Transverse colon (tissue), 4 donors: ENCODE measurements around the gene ZBTB44. TPM values are rescaled to one million over a fixed set of nuclear protein-coding genes. Genes with fewer than 3 reads are reported as not detected.

Source experiments
- DNase-seq: peaks from one replicate; pipeline ENCODE4 v3.0.0-alpha.2; 2019
- H3K27ac ChIP-seq, 4 donors: fragments of 200-600 bp; sonication (generic); 2 replicates each; pipeline ENCODE4 v1.5.1; 2016 to 2018; ENCODE audit warnings: inconsistent platforms in 4 of 4
- H3K27me3 ChIP-seq: fragments of 200-600 bp; sonication (generic); 2 replicates; pipeline ENCODE4 v1.5.1; 2017; ENCODE audit warnings: inconsistent platforms
- H3K36me3 ChIP-seq, 4 donors: fragments of 200-600 bp; sonication (generic); 2 replicates each; pipeline ENCODE4 v1.5.1; 2017 to 2019; ENCODE audit warnings: inconsistent platforms in 4 of 4
- H3K4me1 ChIP-seq, 4 donors: fragments of 200-600 bp; sonication (generic); 2 replicates each; pipeline ENCODE4 v1.5.1; 2017 to 2020; ENCODE audit warnings: inconsistent platforms in 4 of 4
- H3K4me3 ChIP-seq, 4 donors: fragments of 200-600 bp; sonication (generic); 1 replicate in 1 of 4; 2 replicates in 3 of 4; pipeline versions ENCODE4 v1.5.1 to v1.6.1; 2017 to 2019; ENCODE audit warnings: inconsistent platforms in 4 of 4
- H3K9me3 ChIP-seq, 2 donors: fragments of 200-600 bp; sonication (generic); 2 replicates each; pipeline ENCODE4 v1.5.1; 2017 to 2019; ENCODE audit warnings: inconsistent platforms in 2 of 2
- EP300 ChIP-seq: sonication (generic); formaldehyde crosslinking; IDR thresholded peaks from one replicate; pipeline ENCODE4 v1.6.1; 2017; ENCODE audit warnings: antibody characterized with exemption, low read depth
- POLR2A ChIP-seq: fragments of 450-650 bp; IDR thresholded peaks from one replicate; pipeline ENCODE4 v1.6.1; 2016; ENCODE audit warnings: antibody characterized with exemption, mild to moderate bottlenecking, moderate library complexity
- POLR2AphosphoS5 ChIP-seq, 3 donors: sonication (generic); formaldehyde crosslinking; IDR thresholded peaks; one replicate each; pipeline ENCODE4 v1.6.1; 2016; ENCODE audit warnings: antibody characterized with exemption in 3 of 3
- WGBS, 2 donors: methylation state at CpG; one replicate each; pipeline ENCODE4 v1.1.5; 2018; ENCODE audit warnings: low coverage in 1 of 2; 5-methylcytosine and 5-hydroxymethylcytosine counted together
- in situ Hi-C, 4 donors: fragments of 200-750 bp; cut with MboI; loops; one replicate each; pipeline versions ENCODE4 v1.15.0 to v1.15.1; 2017; ENCODE audit warnings: low sequenced_read_pairs in 3 of 4, low pct_ligation_motif_present in 1 of 4, low pct_unique_long_range_greater_than_20kb in 1 of 4
- intact Hi-C: fragments of 100-400 bp; cut with DNase I; formaldehyde crosslinking; loops from one replicate; pipeline ENCODE4 v1.15.1; 2023; ENCODE audit warnings: low total_unique reads
- total RNA-seq, 4 donors: library from RNA; depleted of rRNA; stranded (reverse); fragments of >200 nt; gene quantifications; one replicate each; pipeline ENCODE4 v1.1.0, GENCODE V29; 2016
- TF ChIP-seq, protein P1 (sequence below), 5 experiments: fragments of 200-600 bp in 3 of 5; fragments of 450-650 bp in 2 of 5; sonication (generic) in 3 of 5; IDR thresholded peaks; 1 replicate in 2 of 5; 2 replicates in 3 of 5; pipeline ENCODE4 v1.5.1; 2016 to 2017; ENCODE audit warnings: antibody characterized with exemption in 5 of 5, inconsistent platforms in 3 of 5, mild to moderate bottlenecking in 2 of 5, moderate library complexity in 1 of 5

Gene ZBTB44
- total RNA-seq, 4 donors from 2014 or later, result 29.7 to 64.0 (median 48.6) TPM

DNA sequence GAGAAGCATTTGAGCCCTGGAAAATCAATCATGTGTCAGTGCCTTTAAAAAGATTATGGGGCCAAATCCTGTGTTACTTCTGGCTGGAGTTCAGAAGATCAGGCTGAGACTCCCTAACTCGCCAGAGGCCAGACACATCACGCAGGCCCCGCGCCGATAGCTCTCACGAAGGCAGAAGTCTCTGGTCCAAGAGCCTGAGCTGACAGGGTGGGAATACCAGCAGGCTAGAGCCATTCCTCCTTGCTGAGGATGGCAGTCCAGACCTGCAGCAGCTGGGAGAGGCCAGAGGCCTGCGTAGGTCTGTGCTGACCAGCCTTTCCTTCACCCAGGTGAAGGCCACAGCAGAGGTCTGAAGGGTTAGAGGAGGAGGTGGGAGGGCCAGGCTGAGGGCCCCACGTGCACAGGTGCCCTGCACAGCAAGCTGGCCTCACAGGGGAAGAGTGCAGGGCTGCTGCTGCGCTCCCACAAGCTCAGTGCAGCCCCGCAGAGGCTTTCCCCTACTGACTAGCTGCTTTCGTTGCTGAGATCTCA lies 102.2 kb downstream of the ZBTB44 start:
- in situ Hi-C loops, result loop anchor here (10.0 to 25.0 kb wide), 4 partner anchors 175 to 650 kb away; partner anchors contain the start of gene ADAMTS8 (in 1 of the 4)

DNA sequence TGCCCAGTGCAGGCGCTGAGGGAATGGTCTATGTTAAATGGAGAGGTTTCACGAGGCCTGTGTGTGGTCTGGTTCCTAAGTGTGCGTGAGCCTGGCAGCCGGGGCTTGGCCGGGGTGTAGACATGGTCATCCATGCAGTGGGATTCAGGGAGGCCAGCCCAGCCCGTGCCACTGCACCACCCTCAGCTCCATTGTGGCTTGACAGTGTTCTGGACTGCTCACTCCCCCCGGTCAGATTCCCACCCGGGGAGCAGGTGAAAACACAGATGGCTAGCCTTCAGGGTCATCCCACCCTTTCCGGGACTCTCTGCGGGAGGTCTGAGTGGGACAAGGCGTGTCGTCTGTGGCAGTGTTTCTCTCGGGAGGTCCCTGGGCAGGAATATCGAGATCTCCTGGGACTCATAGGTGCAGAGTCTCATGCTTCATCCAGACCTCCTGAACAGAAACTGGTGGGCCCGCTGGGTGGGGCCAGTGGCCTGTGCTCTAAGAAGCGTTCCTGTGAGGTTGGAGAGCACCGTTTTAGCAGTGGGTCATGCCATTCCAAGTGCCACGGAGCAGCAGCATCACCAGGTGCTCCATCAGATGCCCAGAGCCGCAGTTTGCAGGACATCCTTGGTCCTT lies 102.8 kb downstream of the ZBTB44 start:
- peak; percentile 6 for DNase-seq
- Histone ChIP-seq H3K4me3 (no peak overlapping the region), H3K4me1 (peaks cover 0 to 7% (median 2%) of the 10 kb centered on the region in 4 donors), H3K27ac (no peak overlapping the region), H3K27me3 (no peaks in the 10 kb centered on the region), H3K9me3 (no peaks in the 10 kb centered on the region), H3K36me3 (peaks cover 0 to 7% (median 0%) of the 10 kb centered on the region in 4 donors)
- WGBS, 2 donors, result 80% methylated on average over 18 of the region's 19 CpGs; no CpG with 5 or more reads in 1 of the 2 donors
- in situ Hi-C loops (loop anchor here (10.0 to 25.0 kb wide), 4 partner anchors 175 to 650 kb away; partner anchors contain the start of gene ADAMTS8 (in 1 of the 4)), intact Hi-C loops (loop anchor here (5.0 to 10.0 kb wide), 2 partner anchors 173 to 215 kb away; partner anchors contain the start of gene ADAMTS8)
- TF ChIP-seq, protein P1, sequence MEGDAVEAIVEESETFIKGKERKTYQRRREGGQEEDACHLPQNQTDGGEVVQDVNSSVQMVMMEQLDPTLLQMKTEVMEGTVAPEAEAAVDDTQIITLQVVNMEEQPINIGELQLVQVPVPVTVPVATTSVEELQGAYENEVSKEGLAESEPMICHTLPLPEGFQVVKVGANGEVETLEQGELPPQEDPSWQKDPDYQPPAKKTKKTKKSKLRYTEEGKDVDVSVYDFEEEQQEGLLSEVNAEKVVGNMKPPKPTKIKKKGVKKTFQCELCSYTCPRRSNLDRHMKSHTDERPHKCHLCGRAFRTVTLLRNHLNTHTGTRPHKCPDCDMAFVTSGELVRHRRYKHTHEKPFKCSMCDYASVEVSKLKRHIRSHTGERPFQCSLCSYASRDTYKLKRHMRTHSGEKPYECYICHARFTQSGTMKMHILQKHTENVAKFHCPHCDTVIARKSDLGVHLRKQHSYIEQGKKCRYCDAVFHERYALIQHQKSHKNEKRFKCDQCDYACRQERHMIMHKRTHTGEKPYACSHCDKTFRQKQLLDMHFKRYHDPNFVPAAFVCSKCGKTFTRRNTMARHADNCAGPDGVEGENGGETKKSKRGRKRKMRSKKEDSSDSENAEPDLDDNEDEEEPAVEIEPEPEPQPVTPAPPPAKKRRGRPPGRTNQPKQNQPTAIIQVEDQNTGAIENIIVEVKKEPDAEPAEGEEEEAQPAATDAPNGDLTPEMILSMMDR (IDR thresholded peaks at IDR 0.05), result no peak
- no peak for TF ChIP-seq POLR2A
- no peak for TF ChIP-seq EP300
- TF ChIP-seq POLR2AphosphoS5 (IDR thresholded peaks at IDR 0.05), result no peak

More for the DNA sequence above, 102.2 kb downstream of the ZBTB44 start:
- DNase-seq, result peak; percentile 9
- no peak for TF ChIP-seq POLR2A
- peak in 1 of 3 donors; percentile 6 for TF ChIP-seq POLR2AphosphoS5 (IDR thresholded peaks at IDR 0.05)
- TF ChIP-seq, protein P1 (IDR thresholded peaks at IDR 0.05), result no peak
- 67% methylated on average over 9 of the region's 11 CpGs; no CpG with 5 or more reads in 1 of the 2 donors for WGBS, 2 donors
- H3K9me3 ChIP-seq, result no peaks in the 10 kb centered on the region
- peaks cover 0 to 7% (median 2%) of the 10 kb centered on the region in 4 donors for H3K4me1 ChIP-seq
- H3K36me3 ChIP-seq, result peaks cover 0 to 7% (median 0%) of the 10 kb centered on the region in 4 donors
- peak overlapping the region in 1 of 4 donors; percentile 9 for H3K27ac ChIP-seq
- H3K4me3 ChIP-seq, result no peak overlapping the region
- intact Hi-C loops, result loop anchor here (5.0 to 10.0 kb wide), 2 partner anchors 172 to 215 kb away; partner anchors contain the start of gene ADAMTS8
- H3K27me3 ChIP-seq, result no peaks in the 10 kb centered on the region

DNA sequence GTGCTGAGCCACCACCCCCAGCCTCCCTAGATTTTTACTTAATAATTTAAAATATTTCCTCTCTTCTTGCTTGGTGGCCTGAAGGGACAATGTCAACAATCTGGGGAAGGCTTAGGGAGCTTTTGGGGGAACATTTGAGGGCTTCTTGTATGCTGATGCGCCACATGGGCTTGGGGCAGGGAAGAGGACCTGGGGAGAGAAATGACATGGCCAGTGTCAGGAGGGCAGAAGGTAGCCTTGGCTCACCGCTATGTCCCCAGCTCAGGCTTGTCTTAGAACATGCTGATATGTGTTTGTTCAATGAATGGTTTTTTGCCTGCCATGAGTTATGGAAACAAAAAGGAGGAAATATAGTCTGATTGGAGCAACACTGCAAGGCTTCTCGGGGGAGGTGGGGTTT lies 103.6 kb downstream of the ZBTB44 start:
- H3K27me3 ChIP-seq, result no peaks in the 10 kb centered on the region
- no peak overlapping the region for H3K4me3 ChIP-seq
- intact Hi-C loops, result loop anchor here (5.0 to 10.0 kb wide), 2 partner anchors 174 to 216 kb away; partner anchors contain the start of gene ADAMTS8
- peaks cover 0 to 10% (median 4%) of the 10 kb centered on the region in 4 donors for H3K4me1 ChIP-seq
- in situ Hi-C loops, result loop anchor here (10.0 to 25.0 kb wide), 4 partner anchors 176 to 651 kb away; partner anchors contain the start of gene ADAMTS8 (in 1 of the 4)
- H3K27ac ChIP-seq, result no peak overlapping the region
- no peaks in the 10 kb centered on the region for H3K9me3 ChIP-seq
- WGBS, 2 donors, result 91 to 100% methylated on average over 1 to 3 of the region's 3 CpGs
- H3K36me3 ChIP-seq, result peaks cover 0 to 7% (median 0%) of the 10 kb centered on the region in 4 donors
- no peak for TF ChIP-seq POLR2A
- TF ChIP-seq POLR2AphosphoS5 (IDR thresholded peaks at IDR 0.05), result no peak
- TF ChIP-seq, protein P1 (IDR thresholded peaks at IDR 0.05), result no peak
- no peak for TF ChIP-seq EP300
- no peak for DNase-seq
